H9 (cell line): ENCODE measurements around the gene CRELD2. TPM values are rescaled to one million over a fixed set of nuclear protein-coding genes. Genes with fewer than 3 reads are reported as not detected.

Experiments used
- DNase-seq: peaks from one replicate; pipeline ENCODE4 v3.0.0-alpha.2; 2017
- H2AFZ ChIP-seq: one replicate; pipeline ENCODE4 v1.6.1; 2013; ENCODE audit warnings: mild to moderate bottlenecking, low read length, control low read depth, moderate library complexity
- H2AK5ac ChIP-seq: 2 replicates; pipeline ENCODE4 v1.6.1; 2013; ENCODE audit warnings: low read length, control low read depth, mixed read lengths; ENCODE audit not compliant: insufficient read length
- H2BK120ac ChIP-seq: one replicate; pipeline ENCODE4 v1.6.1; 2013; ENCODE audit warnings: low read depth, mild to moderate bottlenecking, low read length, control low read depth, inconsistent platforms; ENCODE audit not compliant: poor library complexity, severe bottlenecking
- H2BK12ac ChIP-seq: 2 replicates; pipeline ENCODE4 v1.6.1; 2013; ENCODE audit warnings: low read length, control low read depth, mixed read lengths, low read depth; ENCODE audit not compliant: insufficient read length
- H2BK15ac ChIP-seq: 2 replicates; pipeline ENCODE4 v1.6.1; 2013; ENCODE audit warnings: low read depth, low read length, control low read depth
- H2BK20ac ChIP-seq: one replicate; pipeline ENCODE4 v1.6.1; 2013; ENCODE audit warnings: low read depth, mild to moderate bottlenecking, low read length, control low read depth, inconsistent platforms; ENCODE audit not compliant: poor library complexity, severe bottlenecking
- H2BK5ac ChIP-seq: 2 replicates; pipeline ENCODE4 v1.6.1; 2013; ENCODE audit warnings: low read length, control low read depth, mixed read lengths; ENCODE audit not compliant: insufficient read length
- H3K14ac ChIP-seq: 2 replicates; pipeline ENCODE4 v1.6.1; 2013; ENCODE audit warnings: low read length, control low read depth; ENCODE audit not compliant: insufficient read depth
- H3K18ac ChIP-seq: 2 replicates; pipeline ENCODE4 v1.6.1; 2013; ENCODE audit warnings: low read depth, mild to moderate bottlenecking, mixed read lengths, low read length, control low read depth; ENCODE audit not compliant: insufficient read length
- H3K23ac ChIP-seq: 2 replicates; pipeline ENCODE4 v1.6.1; 2013; ENCODE audit warnings: low read length, control low read depth, mixed read lengths, low read depth; ENCODE audit not compliant: insufficient read length
- H3K23me2 ChIP-seq: 2 replicates; pipeline ENCODE4 v1.6.1; 2013; ENCODE audit warnings: low read depth, mild to moderate bottlenecking, mixed read lengths, low read length, control low read depth; ENCODE audit not compliant: insufficient read length, poor library complexity, severe bottlenecking
- H3K27ac ChIP-seq: 2 replicates; pipeline ENCODE4 v1.5.1; 2013; ENCODE audit warnings: low read length, control low read depth, mixed read lengths, low read depth; ENCODE audit not compliant: insufficient read length
- H3K27me3 ChIP-seq: 2 replicates; pipeline ENCODE4 v1.6.1; 2013; ENCODE audit warnings: low read length, control low read depth, inconsistent platforms; ENCODE audit not compliant: insufficient read depth
- H3K4ac ChIP-seq: 2 replicates; pipeline ENCODE4 v1.6.1; 2013; ENCODE audit warnings: low read depth, mild to moderate bottlenecking, control low read depth, inconsistent platforms, low read length, moderate library complexity
- H3K4me1 ChIP-seq: 2 replicates; pipeline ENCODE4 v1.6.1; 2013; ENCODE audit warnings: low read length, control low read depth, inconsistent platforms; ENCODE audit not compliant: insufficient read depth
- H3K4me2 ChIP-seq: 2 replicates; pipeline ENCODE4 v1.6.1; 2013; ENCODE audit warnings: low read length, control low read depth, mixed read lengths; ENCODE audit not compliant: insufficient read length, insufficient read depth
- H3K56ac ChIP-seq: 2 replicates; pipeline ENCODE4 v1.6.1; 2013; ENCODE audit warnings: low read depth, mild to moderate bottlenecking, mixed read lengths, low read length, control low read depth; ENCODE audit not compliant: insufficient read length
- H3K79me1 ChIP-seq: 2 replicates; pipeline ENCODE4 v1.6.1; 2013; ENCODE audit warnings: low read depth, mild to moderate bottlenecking, moderate library complexity, low read length, control low read depth, inconsistent platforms; ENCODE audit not compliant: insufficient read depth, poor library complexity, severe bottlenecking
- H3K79me2 ChIP-seq: 2 replicates; pipeline ENCODE4 v1.6.1; 2013; ENCODE audit warnings: low read length, control low read depth, inconsistent platforms; ENCODE audit not compliant: insufficient read depth
- H3K9ac ChIP-seq: 2 replicates; pipeline ENCODE4 v1.6.1; 2013; ENCODE audit warnings: low read length, control low read depth, mixed read lengths; ENCODE audit not compliant: insufficient read length; ENCODE audit errors: extremely low read depth
- H3K9me3 ChIP-seq: one replicate; pipeline ENCODE4 v1.6.1; 2013; ENCODE audit warnings: low read depth, low read length, inconsistent platforms; ENCODE audit not compliant: control insufficient read depth
- H3T11ph ChIP-seq: one replicate; pipeline ENCODE4 v1.6.1; 2013; ENCODE audit warnings: mild to moderate bottlenecking, low read length, control low read depth, inconsistent platforms
- H4K20me1 ChIP-seq: one replicate; pipeline ENCODE4 v1.6.1; 2013; ENCODE audit not compliant: control insufficient read depth, insufficient read length, insufficient read depth
- H4K5ac ChIP-seq: 2 replicates; pipeline ENCODE4 v1.6.1; 2013; ENCODE audit warnings: low read depth, mild to moderate bottlenecking, mixed read lengths, low read length, control low read depth; ENCODE audit not compliant: insufficient read length
- H4K8ac ChIP-seq: replicated peaks from 2 replicates; pipeline ENCODE4 v1.6.1; 2013; ENCODE audit warnings: low read length, control low read depth, mixed read lengths, low read depth; ENCODE audit not compliant: insufficient read length
- H4K91ac ChIP-seq: 2 replicates; pipeline ENCODE4 v1.6.1; 2013; ENCODE audit warnings: low read depth, mild to moderate bottlenecking, moderate library complexity, mixed read lengths, low read length, control low read depth; ENCODE audit not compliant: insufficient read length
- H3K27ac Mint-ChIP-seq, 3 experiments: 2 replicates in 2 of 3; 3 replicates in 1 of 3; pipeline ENCODE4 v1.8.0; 2020 to 2021; ENCODE audit warnings: mixed read lengths in 3 of 3, mild to moderate bottlenecking in 1 of 3, moderate library complexity in 1 of 3
- H3K27me3 Mint-ChIP-seq: 2 replicates; pipeline ENCODE4 v1.8.0; 2021; ENCODE audit warnings: low read depth, mild to moderate bottlenecking, moderate library complexity, mixed read lengths
- H3K36me3 Mint-ChIP-seq, 3 experiments: 2 replicates in 2 of 3; 3 replicates in 1 of 3; pipeline ENCODE4 v1.8.0; 2020 to 2021; ENCODE audit warnings: low read depth in 3 of 3, mixed read lengths in 3 of 3; ENCODE audit not compliant: insufficient read depth in 1 of 3
- H3K4me1 Mint-ChIP-seq, 2 experiments: 2 replicates each; pipeline ENCODE4 v1.8.0; 2020; ENCODE audit warnings: mixed read lengths in 2 of 2
- H3K4me3 Mint-ChIP-seq, 2 experiments: 2 replicates in 1 of 2; 3 replicates in 1 of 2; pipeline ENCODE4 v1.8.0; 2020 to 2021; ENCODE audit warnings: mild to moderate bottlenecking in 2 of 2, mixed read lengths in 2 of 2, moderate library complexity in 1 of 2
- H3K9me3 Mint-ChIP-seq, 2 experiments: 2 replicates in 1 of 2; 3 replicates in 1 of 2; pipeline ENCODE4 v1.8.0; 2020; ENCODE audit warnings: mild to moderate bottlenecking in 2 of 2, mixed read lengths in 2 of 2, moderate library complexity in 1 of 2
- WGBS: extraction: QIAGEN DNeasy Blood & Tissue Kit; methylation state at CpG from one replicate; pipeline ENCODE4 v1.1.7; 2013; ENCODE audit warnings: missing lambda C conversion rate, low lambda C conversion rate, mixed read lengths; ENCODE audit not compliant: insufficient read length; ENCODE audit errors: extremely low coverage; 5-methylcytosine and 5-hydroxymethylcytosine counted together
- total RNA-seq: library from RNA; stranded (reverse); gene quantifications from 2 replicates; pipeline ENCODE4 v1.2.1, GENCODE V29; 2021
- TF ChIP-seq, protein P1 (sequence below): fragments of 200-600 bp; sonication (generic); conservative IDR thresholded peaks from 3 replicates; pipeline ENCODE4 v1.8.0; 2021; ENCODE audit warnings: antibody characterized with exemption, mild to moderate bottlenecking

The CRELD2 gene
- total RNA-seq, 1 experiment from 2014 or later: 34.7 TPM

DNA sequence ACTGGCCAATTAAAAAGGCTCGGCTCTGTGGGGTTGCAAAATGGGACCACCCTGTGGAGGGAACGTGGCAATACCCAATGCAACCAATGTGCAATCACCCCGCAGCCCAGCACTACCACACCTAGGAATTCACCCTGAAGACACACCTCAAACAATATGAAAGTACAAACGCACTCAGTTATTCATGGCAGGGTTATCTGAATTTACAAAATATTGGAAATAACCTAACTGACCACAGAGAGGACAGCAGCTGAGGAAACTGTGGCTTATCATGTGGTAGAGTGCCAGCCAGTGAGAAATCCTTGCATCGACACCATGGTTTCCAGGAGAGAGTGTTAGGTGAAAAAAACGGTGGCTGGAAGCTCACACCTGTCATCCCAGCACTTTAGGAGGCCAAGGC, 18.9 kb upstream of the CRELD2 start:
- Histone ChIP-seq H3K23ac (no peak overlapping the region), H3K4me1 (no peaks in the 10 kb centered on the region), H3K14ac (no peak overlapping the region), H2AK5ac (no peak overlapping the region), H3K56ac (no peak overlapping the region), H3K27ac (no peak overlapping the region), H2AFZ (no peak overlapping the region), H4K8ac (no peak overlapping the region), H4K20me1 (peaks cover 5% of the 10 kb centered on the region), H3K18ac (no peak overlapping the region), H2BK120ac (no peak overlapping the region), H3K79me1 (no peaks in the 10 kb centered on the region), H2BK12ac (no peak overlapping the region), H3K4ac (no peak overlapping the region), H2BK5ac (no peak overlapping the region), H4K91ac (no peak overlapping the region), H3K27me3 (no peaks in the 10 kb centered on the region), H3K9ac (no peak overlapping the region), H3K23me2 (no peaks in the 10 kb centered on the region), H2BK20ac (no peak overlapping the region), H3K79me2 (no peaks in the 10 kb centered on the region), H3K4me2 (no peak overlapping the region), H3K9me3 (no peaks in the 10 kb centered on the region), H4K5ac (no peak overlapping the region), H3T11ph (no peak overlapping the region), H2BK15ac (no peak overlapping the region)
- DNase-seq: no peak
- WGBS: no CpG with 5 or more reads among the region's 6 CpGs
- peaks cover 7 to 17% of the 10 kb centered on the region in 2 experiments; a peak in 4 of 5 replicates for H3K9me3 Mint-ChIP-seq
- TF ChIP-seq, protein P1, sequence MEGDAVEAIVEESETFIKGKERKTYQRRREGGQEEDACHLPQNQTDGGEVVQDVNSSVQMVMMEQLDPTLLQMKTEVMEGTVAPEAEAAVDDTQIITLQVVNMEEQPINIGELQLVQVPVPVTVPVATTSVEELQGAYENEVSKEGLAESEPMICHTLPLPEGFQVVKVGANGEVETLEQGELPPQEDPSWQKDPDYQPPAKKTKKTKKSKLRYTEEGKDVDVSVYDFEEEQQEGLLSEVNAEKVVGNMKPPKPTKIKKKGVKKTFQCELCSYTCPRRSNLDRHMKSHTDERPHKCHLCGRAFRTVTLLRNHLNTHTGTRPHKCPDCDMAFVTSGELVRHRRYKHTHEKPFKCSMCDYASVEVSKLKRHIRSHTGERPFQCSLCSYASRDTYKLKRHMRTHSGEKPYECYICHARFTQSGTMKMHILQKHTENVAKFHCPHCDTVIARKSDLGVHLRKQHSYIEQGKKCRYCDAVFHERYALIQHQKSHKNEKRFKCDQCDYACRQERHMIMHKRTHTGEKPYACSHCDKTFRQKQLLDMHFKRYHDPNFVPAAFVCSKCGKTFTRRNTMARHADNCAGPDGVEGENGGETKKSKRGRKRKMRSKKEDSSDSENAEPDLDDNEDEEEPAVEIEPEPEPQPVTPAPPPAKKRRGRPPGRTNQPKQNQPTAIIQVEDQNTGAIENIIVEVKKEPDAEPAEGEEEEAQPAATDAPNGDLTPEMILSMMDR: no peak
- no peaks in the 10 kb centered on the region for H3K4me1 Mint-ChIP-seq
- peak overlapping the region in 1 of 3 experiments; percentile 90; a peak in 2 of 7 replicates for H3K27ac Mint-ChIP-seq
- H3K4me3 Mint-ChIP-seq: no peak overlapping the region
- no peaks in the 10 kb centered on the region for H3K27me3 Mint-ChIP-seq
- H3K36me3 Mint-ChIP-seq: peaks cover 38 to 53% (median 45%) of the 10 kb centered on the region in 3 experiments
